CD1c-positive myeloid dendritic cell (primary cell): ENCODE results near the gene KANSL1L.
"Not testable (repeated sequence)": the region's sequence is repeated elsewhere in the genome, so short reads cannot be mapped to it uniquely, and the experiment has no call there.

Source experiments
- DNase-seq: peaks from one replicate; pipeline ENCODE4 v3.0.0-alpha.2; 2016; ENCODE audit errors: extremely low spot score

The KANSL1L gene, protein sequence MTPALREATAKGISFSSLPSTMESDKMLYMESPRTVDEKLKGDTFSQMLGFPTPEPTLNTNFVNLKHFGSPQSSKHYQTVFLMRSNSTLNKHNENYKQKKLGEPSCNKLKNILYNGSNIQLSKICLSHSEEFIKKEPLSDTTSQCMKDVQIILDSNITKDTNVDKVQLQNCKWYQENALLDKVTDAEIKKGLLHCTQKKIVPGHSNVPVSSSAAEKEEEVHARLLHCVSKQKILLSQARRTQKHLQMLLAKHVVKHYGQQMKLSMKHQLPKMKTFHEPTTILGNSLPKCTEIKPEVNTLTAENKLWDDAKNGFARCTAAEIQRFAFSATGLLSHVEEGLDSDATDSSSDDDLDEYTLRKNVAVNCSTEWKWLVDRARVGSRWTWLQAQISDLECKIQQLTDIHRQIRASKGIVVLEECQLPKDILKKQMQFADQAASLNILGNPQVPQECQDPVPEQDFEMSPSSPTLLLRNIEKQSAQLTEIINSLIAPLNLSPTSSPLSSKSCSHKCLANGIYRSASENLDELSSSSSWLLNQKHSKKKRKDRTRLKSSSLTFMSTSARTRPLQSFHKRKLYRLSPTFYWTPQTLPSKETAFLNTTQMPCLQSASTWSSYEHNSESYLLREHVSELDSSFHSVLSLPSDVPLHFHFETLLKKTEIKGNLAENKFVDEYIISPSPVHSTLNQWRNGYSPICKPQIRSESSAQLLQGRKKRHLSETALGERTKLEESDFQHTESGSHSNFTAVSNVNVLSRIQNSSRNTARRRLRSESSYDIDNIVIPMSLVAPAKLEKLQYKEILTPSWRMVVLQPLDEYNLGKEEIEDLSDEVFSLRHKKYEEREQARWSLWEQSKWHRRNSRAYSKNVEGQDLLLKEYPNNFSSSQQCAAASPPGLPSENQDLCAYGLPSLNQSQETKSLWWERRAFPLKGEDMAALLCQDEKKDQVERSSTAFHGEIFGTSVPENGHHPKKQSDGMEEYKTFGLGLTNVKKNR

DNA sequence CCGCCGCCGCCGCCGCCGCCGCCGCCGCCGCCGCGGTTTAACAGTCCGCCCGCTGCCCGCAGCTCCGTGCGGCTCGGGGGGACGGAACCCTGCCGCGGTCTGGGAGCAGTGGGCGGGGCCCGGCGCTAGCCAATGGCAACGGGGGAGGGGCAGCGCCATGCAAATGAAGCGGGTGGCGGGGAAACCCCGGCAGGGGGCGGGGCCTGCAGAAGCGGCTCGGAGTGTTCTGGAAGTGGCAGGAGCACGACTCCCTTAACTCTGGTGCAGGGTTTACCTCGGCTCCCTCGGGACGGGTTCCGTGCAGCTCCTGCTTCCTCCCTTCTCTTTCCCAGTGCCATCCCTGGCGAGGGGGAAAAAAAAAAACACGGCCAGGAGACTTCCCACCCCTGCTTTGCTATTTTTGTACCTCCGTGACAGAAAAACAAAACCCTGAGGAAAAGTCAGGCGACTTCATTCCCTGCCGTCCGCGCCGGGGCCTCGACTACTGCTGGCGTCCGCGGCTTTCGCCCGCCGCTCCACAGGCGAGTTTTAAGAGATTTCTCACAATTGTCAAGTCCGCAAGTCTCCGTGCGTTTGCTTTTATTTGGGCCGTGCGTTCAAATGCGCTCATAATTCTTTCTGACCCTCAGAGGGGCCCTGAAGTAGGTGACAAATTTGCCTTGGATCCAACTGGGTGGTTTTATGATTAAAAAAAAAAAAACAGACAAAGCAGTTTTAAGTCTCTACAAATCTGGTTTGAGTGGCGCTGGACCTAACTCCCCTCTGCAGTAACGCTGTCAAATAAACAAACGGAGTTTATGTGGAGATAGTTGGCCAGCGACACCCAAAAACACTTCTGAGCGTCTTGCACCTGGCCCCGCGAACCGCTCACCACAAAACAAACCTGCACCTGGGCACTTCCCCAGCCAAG is at the start of gene KANSL1L:
Gene KANSL1L, minus strand, starts transcription at position 101 of the 910 bp plus-strand sequence. CDS start 16,827 bp downstream, outside the sequence.
- DNase-seq, result peak; percentile 98

DNA sequence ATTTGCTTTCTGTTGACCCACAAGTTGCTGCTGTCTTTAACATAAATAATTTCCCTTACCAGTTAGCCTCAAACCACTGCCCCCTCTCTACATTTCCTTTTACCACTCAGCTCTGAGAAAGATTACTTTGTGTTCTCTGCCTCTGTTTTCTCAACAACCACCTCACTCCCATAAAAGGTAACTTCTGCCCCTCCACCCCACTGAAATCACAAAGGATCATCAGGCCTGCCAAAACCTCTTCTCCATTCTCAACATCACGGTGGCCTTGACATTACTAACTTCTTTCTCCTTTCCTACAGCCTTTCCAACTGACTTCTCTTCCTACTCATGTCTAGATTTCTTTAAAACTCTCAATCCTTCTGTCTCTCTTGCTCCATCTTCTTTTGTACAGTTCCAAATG is 43.9 kb upstream of the KANSL1L start:
- no peak for DNase-seq

DNA sequence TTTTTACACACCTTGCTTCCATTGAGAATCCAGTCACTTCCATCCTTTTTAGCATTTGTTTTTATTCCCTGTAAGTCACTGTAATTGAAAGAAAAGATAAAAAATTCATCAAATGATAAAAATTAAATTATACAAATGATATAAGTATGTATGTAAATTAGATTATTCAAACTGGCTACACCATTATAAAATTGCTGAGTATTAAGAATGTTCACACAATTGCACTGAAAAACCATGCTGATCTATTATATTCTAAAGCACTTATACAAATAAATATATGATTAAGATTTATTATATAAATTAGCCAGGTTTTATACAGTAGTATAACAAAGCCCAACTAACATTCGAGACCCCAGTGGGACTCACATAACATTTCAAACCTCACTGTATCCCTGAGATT is 39.0 kb upstream of the KANSL1L start:
- DNase-seq, result no peak

DNA sequence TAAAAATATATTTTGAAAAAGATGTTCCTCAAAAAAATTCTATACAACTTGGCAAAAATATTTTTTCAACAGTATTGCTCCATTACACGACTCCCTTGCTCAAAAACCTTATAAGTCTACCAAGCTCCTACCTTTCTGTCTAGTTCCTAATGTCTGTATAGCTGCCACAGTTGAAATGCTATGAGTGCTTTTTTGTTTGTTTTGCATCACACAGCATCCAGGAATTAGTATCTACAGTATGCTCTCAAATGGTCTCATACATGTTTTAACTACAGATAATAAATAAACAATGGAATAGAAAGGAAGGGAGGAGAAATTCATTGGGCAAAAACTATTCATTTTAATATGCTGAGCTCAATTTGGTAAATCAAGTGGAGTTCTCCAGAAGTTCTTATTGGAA is 36.7 kb upstream of the KANSL1L start:
- DNase-seq, result no peak

DNA sequence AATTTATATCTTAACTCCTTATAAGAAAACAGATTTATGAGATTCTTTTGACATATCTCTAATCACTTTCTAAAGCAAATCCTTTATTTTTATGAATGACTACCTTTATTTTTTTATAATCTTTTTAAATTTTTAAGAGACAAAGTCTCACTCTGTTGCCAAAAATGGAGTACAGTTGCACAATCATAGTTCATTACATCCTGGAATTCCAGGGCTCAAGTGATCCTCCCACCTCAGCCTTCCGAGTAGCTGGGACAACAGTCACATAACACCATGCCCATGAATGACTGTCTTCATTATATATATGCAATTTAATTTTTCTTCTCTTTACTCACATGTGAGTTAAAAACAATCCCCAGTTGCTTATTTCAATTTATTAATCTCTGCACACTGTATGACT is 32.3 kb upstream of the KANSL1L start:
- no peak for DNase-seq

DNA sequence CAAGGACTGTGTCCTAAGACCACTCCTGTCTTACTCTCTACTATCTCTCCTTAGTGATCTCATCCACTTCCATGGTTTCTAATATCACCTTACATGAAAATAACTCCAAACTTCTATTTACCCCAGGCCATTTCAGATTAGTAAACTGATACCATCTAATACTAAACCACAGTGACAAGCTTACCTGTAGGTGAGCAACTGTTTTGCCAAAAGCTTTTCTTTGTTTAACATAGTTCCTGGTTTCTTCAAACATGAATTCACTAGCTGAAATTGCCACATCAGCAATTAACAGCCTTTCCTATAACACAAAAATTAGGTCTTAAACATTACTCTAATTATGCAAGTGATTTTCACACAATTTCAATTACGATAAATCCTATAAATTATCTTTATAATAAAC is 31.9 kb upstream of the KANSL1L start:
- DNase-seq, result no peak

DNA sequence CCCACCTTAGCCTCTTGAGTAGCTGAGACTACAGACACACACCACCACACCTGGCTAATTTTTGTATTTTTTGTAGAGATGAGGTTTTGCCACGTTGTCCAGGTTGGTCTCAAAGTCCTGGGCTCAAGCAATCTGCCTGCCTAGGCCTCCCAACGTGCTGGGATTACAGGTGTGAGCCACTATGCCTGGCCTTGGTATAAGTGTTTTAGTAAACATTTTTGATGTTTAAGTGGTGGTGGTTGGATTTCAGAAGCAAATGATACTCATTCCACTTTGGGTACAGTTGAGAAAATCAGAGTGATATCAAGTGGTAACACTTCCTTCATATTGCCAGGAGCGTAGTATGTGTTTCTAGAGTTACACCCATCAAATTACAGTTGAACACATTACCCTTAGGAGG is 28.6 kb upstream of the KANSL1L start:
- DNase-seq, result no peak

DNA sequence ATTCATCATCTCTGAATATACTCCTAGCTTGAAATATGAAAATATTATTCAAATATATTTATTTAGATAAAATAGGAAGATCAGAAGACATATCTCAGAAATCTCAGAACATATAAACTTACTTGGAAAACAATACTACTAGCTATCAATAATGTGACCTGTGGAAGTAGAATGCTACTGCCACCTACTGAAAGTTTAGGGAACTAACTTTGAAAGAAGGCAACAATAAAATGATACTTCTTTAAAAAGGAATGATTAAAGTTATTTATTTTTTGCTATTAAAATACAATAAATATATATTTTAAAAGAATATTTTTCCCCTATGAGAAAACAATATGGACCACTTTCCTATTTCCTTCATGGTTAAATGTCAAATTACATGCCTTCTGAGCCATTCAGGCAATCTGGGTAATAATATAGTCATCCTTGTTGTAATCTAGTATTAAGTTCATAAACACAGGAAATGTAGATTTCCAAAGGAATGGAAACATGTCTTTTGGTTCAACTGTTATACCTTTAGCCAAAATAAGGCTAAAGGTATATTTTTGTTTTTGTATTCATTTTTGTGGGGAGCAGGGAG is 28.1 kb upstream of the KANSL1L start:
- peak; percentile 54 for DNase-seq

DNA sequence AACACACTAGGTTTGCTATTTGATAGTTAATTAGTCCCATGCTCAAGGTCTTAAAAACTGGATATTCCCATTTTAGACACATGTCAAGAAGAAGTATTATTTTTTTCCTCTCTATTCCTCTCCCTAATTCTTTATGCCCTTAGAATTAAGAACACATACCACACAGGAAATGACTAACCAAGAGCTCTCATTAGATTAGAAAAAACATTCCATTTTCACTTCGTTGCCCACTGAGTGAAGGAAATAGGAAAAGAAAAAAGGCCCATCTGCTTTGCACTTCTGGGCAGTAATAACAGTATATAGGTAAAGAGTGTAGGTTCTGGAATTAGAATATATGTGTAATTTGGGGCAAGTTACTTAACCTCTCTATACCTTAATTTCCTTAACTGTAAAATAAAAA is 27.1 kb upstream of the KANSL1L start:
- DNase-seq, result no peak

DNA sequence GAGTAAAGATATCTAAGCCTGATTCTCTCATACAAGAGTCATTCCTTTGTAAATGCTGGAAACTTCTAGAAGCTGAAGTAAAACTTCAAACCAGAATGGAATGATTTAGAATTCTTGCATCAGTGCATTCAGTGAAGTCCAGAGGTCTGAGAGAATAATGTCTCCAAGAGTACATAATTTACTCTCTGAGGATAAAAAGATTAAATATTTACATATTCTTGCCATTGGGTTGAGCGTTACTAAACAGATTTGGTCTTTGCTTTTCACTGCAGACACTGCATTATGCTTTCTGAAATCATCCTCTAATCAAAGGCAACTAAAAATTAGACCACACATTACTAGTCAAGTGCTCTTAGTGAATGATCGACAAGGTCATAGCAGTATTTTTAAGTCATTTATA is 26.5 kb upstream of the KANSL1L start:
- DNase-seq, result no peak

DNA sequence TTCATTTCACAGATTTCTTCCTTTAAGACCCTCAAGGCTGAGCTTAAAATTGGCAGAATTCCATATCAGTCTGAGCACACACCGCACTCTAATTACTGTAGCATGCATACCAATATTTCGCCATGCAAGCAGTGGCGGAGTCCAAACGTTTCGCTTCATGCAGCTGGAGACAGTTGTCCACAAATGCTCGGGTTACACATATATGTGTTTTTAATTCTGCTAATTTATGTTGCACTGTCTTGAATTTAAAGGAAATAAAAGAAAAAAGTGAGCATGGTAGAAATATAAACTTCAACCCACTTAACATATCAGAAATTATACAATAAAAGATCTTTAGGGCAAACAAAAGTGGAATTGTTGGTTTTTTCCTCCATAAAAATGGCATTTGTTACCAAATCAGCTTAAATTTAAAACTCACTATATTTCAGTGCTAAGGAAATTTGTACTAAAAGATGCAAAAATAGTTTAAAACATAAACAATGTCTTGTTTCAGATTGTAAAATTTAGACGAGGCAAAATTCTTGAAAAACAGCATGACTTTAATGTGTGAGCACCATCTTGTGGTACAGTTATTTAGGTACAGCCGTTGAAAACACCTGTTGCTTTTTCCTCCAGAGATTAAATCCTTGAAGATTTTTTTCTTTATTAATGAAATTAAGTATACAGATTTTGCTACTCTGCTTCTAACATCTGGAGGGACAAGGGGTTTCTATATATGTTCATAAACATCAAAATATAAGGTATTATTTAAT is 24.1 kb upstream of the KANSL1L start:
- peak; percentile 66 for DNase-seq

DNA sequence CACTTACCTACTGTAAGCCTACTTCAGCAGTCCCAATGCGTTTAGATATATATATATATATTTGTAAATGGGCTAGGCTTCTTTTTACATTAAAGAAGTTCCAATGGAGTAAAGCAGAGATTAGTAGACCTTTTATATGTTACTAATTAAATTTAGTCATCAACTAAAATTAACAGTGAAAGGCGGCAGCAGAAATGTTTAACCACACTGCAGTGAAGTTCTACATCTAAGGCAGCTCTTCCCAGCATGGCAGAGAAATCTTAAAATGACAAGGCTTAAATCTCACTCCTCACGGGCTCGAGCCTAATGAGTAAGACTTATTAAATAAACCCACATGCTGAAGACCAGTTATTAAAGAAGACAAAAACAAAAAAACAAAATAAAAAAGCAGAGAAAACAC is 19.1 kb upstream of the KANSL1L start:
- DNase-seq, result no peak

DNA sequence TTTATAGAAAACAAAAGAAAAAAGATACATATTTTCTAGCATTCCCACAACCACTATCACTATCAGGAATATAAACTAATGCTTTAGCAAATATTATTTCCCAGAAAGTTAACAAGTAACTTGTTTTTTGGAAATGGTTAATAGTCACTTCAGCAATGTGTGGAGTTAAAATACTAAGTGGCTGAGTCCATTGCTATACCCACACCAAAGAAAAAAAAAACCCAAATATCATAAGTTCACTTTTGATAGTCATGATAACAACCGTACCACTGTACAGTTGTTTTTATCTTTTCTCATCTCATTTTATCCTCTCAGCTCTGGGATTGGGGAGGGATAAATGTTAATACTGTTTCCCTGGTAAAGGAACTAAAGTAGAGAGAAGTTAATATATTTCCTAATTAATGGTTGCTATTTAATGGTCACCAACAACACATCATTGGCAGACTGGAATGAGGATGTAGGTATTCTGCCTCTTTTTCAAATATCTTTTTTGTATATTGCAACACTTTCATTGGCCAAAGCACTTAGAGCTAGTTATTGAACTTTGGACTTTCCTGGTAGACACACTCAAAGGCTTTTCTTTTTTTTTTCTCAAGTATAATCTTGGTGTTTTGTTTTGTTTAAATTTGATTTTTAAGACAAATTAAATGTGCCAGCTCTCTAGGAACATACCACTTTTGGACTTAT is 18.4 kb upstream of the KANSL1L start:
- DNase-seq, result no peak

DNA sequence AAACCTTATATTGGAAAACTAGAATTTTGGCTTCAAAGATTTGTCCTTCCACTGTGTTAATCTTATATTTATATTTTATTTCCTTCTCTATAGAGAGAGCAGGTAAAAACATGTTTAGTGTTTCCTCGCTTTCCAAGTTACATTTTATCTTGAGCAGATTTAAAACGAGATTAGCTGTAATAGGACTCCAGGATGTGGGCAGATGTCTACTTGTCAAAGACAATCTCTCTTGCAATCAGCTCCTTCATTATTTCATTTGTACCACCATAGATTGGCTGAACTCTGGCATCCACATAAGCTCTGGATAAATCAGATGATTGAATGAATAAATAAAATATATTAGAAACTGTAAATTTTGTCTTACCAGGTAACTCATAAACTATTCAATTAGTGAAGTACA is 17.5 kb upstream of the KANSL1L start:
- DNase-seq, result no peak

DNA sequence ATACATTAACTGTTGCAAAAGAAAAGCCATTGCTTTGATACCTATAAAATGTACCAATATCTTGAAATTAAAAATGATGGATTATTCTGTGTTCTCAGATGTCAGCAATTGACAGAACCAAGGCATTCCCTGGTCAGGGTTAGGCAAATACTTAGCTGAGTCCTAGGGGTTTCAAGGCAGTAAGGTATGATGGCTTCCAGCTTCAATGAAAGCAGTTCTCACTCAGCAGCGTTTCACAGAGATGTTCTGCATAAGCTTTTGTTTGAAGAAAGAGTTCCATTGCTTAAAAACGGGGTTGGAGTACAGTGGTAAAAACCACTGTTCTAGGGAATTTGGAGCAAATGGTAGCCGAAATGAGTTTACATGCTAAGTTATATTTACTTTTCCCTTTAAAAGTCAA is 17.0 kb upstream of the KANSL1L start:
- no peak for DNase-seq

DNA sequence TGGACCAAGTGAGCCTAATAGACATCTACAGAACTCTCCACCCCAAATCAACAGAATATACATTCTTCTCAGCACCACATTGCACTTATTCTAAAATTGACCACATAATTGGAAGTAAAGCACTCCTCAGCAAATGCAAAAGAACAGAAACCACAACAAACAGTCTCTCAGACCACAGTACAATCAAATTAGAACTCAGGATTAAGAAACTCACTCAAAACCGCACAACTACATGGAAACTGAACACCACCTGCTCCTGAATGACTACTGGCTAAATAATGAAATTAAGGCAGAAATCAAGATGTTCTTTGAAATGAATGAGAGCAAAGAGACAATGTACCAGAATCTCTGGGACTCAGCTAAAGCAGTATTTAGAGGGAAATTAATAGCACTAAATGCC is 12.7 kb upstream of the KANSL1L start:
- not testable (repeated sequence) for DNase-seq

DNA sequence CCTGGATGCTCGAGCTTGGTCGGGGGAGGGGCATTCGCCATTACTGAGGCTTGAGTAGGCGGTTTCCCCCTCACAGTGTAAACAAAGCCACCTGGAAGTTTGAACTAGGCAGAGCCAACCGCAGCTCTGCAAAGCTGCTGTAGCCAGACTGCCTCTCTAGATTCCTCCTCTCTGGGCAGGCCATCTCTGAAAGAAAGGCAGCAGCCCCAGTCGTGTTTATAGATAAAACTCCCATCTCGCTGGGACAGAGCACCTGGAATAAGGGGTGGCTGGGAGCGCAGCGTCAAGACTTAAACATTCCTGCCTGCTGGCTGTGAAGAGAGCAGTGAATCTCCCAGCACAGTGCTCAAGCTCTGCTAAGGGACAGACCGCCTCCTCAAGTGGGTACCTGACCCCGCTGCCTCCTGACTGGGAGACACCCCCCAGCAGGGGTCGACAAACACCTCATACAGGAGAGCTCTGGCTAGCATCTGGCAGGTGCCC is 10.4 kb upstream of the KANSL1L start:
- not testable (repeated sequence) for DNase-seq

DNA sequence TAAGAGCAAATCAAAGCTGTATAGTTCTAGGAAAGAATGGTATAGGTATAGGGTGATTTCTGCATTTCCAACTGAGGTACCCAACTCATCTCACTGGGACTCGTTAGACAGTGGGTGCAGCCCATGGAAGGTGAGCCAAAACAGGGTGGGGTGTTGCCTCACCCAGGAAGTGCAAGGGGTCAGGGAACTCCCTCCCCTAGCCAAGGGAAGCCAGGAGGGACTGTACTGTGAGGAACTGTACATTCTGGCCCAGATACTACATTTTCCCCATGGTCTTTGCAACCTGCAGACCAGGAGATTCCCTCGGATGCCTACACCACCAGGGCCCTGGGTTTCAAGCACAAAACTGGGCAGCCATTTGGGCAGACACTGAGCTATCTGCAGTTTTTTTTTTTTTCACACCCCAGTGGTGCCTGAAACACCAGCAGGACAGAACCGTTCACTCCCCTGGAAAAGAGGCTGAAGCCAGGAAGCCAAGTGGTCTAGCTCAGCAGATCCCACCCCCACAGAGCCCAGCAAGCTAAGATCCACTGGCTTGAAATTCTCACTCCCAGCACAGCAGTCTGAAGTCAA is 9.9 kb upstream of the KANSL1L start:
- DNase-seq, result not testable (repeated sequence)

DNA sequence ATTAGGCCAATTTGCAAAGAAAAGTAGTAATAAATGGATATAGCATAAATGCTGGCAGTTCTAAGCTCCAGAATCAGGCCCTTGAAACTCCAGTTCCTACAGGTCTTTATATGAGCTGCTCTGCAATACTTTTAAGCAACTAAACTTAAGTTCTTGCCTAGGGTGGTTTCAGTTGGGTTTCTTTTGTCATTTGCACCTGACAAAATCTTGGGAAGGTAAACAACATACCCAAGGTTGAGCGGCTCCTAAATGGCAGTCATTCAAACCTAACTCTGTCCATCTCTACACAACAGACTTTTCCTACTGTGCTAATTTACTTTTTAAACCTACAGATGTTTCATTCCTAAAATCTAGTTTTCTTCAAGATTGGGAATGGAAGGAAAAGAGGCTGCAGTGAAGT is 9.3 kb upstream of the KANSL1L start:
- DNase-seq, result no peak
